WTC11 (cell line): ENCODE results near the gene ZFHX2. TPM values are rescaled to one million over a fixed set of nuclear protein-coding genes. Genes with fewer than 3 reads are reported as not detected.

Source experiments
- ATAC-seq: fragments of 200-7000 bp; cut with Tn5 transposase; 2 replicates; pipeline ENCODE4 v1.10.0; 2021; ENCODE audit warnings: mild to moderate bottlenecking, moderate library complexity
- CTCF ChIA-PET: fragments of 300-600 bp; sonication (Branson Sonifier 250); formaldehyde crosslinking; loops from one replicate; lab custom pipeline; 2021; ENCODE audit warnings: antibody characterized with exemption; lab: Charles Lee
- POLR2A ChIA-PET: fragments of 350-600 bp; sonication (Branson Sonifier 250); formaldehyde crosslinking; loops from one replicate; lab custom pipeline; 2021; ENCODE audit warnings: antibody characterized with exemption; lab: Charles Lee
- DNase-seq: peaks from one replicate; pipeline ENCODE4 v3.0.0; 2021; ENCODE audit warnings: low spot score
- H3K27ac Mint-ChIP-seq: 2 replicates; pipeline ENCODE4 v1.8.0; 2021; ENCODE audit warnings: mixed read lengths
- H3K27me3 Mint-ChIP-seq: 2 replicates; pipeline ENCODE4 v1.8.0; 2021; ENCODE audit warnings: low read depth, mild to moderate bottlenecking, moderate library complexity, mixed read lengths
- H3K36me3 Mint-ChIP-seq: 2 replicates; pipeline ENCODE4 v1.8.0; 2021; ENCODE audit warnings: mixed read lengths
- H3K4me1 Mint-ChIP-seq: 2 replicates; pipeline ENCODE4 v1.8.0; 2022; ENCODE audit warnings: mixed read lengths
- H3K4me3 Mint-ChIP-seq: 2 replicates; pipeline ENCODE4 v1.8.0; 2021; ENCODE audit warnings: mild to moderate bottlenecking, moderate library complexity, mixed read lengths
- H3K9me3 Mint-ChIP-seq: 2 replicates; pipeline ENCODE4 v1.8.0; 2021; ENCODE audit warnings: mixed read lengths
- ATF2 ChIP-seq: sonication (generic); formaldehyde crosslinking; IDR thresholded peaks from 2 replicates; pipeline ENCODE4 v1.8.1; 2022; ENCODE audit warnings: low read depth, missing genetic modification reagents, borderline replicate concordance
- CREB1 ChIP-seq: sonication (generic); formaldehyde crosslinking; IDR thresholded peaks from 2 replicates; pipeline ENCODE4 v1.8.0; 2023; ENCODE audit warnings: mild to moderate bottlenecking, missing genetic modification reagents
- CTCF ChIP-seq: fragments of 200-600 bp; IDR thresholded peaks from 2 replicates; pipeline ENCODE4 v1.8.0; 2022; ENCODE audit warnings: antibody characterized with exemption
- HMGXB4 ChIP-seq: sonication (generic); formaldehyde crosslinking; IDR thresholded peaks from 2 replicates; pipeline ENCODE4 v1.8.1; 2023; ENCODE audit warnings: mild to moderate bottlenecking, moderate library complexity, missing genetic modification reagents
- JAZF1 ChIP-seq: fragments of 250-450 bp; sonication (Bioruptor Pico); IDR thresholded peaks from 2 replicates; pipeline ENCODE4 v1.9.0; 2021; ENCODE audit warnings: moderate library complexity, mild to moderate bottlenecking, inconsistent platforms
- NFYB ChIP-seq: sonication (generic); formaldehyde crosslinking; conservative IDR thresholded peaks from 2 replicates; pipeline ENCODE4 v1.8.0; 2022; ENCODE audit warnings: low read depth, missing genetic modification reagents
- NR3C1 ChIP-seq: sonication (generic); formaldehyde crosslinking; conservative IDR thresholded peaks from 2 replicates; pipeline ENCODE4 v1.8.1; 2023; ENCODE audit warnings: low read depth, mild to moderate bottlenecking, missing genetic modification reagents
- PREB ChIP-seq: sonication (generic); formaldehyde crosslinking; IDR thresholded peaks from 2 replicates; pipeline ENCODE4 v1.8.1; 2022; ENCODE audit warnings: mild to moderate bottlenecking, missing genetic modification reagents, moderate library complexity, borderline replicate concordance
- PRRX2 ChIP-seq: fragments of 250-450 bp; sonication (Bioruptor Pico); IDR thresholded peaks from 2 replicates; pipeline ENCODE4 v1.8.0; 2021; ENCODE audit warnings: mild to moderate bottlenecking
- SMAD3 ChIP-seq: sonication (generic); formaldehyde crosslinking; IDR thresholded peaks from 2 replicates; pipeline ENCODE4 v1.8.0; 2022; ENCODE audit warnings: missing genetic modification reagents, mild to moderate bottlenecking, borderline replicate concordance
- SP1 ChIP-seq: sonication (generic); formaldehyde crosslinking; conservative IDR thresholded peaks from 2 replicates; pipeline ENCODE4 v1.8.1; 2022; ENCODE audit warnings: missing genetic modification reagents
- STAT6 ChIP-seq: sonication (generic); formaldehyde crosslinking; conservative IDR thresholded peaks from 2 replicates; pipeline ENCODE4 v1.8.1; 2023; ENCODE audit warnings: mild to moderate bottlenecking, low read depth, missing genetic modification reagents, moderate library complexity
- TEAD4 ChIP-seq: sonication (generic); formaldehyde crosslinking; IDR thresholded peaks from 2 replicates; pipeline ENCODE4 v1.8.0; 2022; ENCODE audit warnings: mild to moderate bottlenecking, missing genetic modification reagents
- TP53 ChIP-seq: sonication (generic); formaldehyde crosslinking; IDR thresholded peaks from 2 replicates; pipeline ENCODE4 v1.8.1; 2023; ENCODE audit warnings: mild to moderate bottlenecking, missing genetic modification reagents
- USF1 ChIP-seq: sonication (generic); formaldehyde crosslinking; IDR thresholded peaks from 2 replicates; pipeline ENCODE4 v1.8.0; 2022; ENCODE audit warnings: mild to moderate bottlenecking, missing genetic modification reagents
- ZNF121 ChIP-seq: sonication (generic); formaldehyde crosslinking; IDR thresholded peaks from 2 replicates; pipeline ENCODE4 v1.8.0; 2023; ENCODE audit warnings: missing genetic modification reagents
- total RNA-seq: library from RNA; stranded (reverse); gene quantifications from 3 replicates; pipeline ENCODE4 v1.2.3, GENCODE V29; 2021

ZFHX2 gene
- total RNA-seq, 1 experiment from 2014 or later: 16.4 TPM

GRCh38 chr14:23572524-23572828 lies 20.9 kb upstream of the ZFHX2 start (continued):
- TF ChIP-seq PREB (CRISPR knock-in tag): no peak
- no peak for TF ChIP-seq CTCF
- no peak for TF ChIP-seq STAT6 (CRISPR knock-in tag)
- no peak for TF ChIP-seq TEAD4 (CRISPR knock-in tag)
- no peak for TF ChIP-seq PRRX2 (CRISPR knock-in tag)
- TF ChIP-seq, all 79 proteins: peak for 0

- POLR2A ChIA-PET: interaction anchor here (1.3 kb wide), 1 partner anchor 24 kb away, joined by 3 read pairs; no protein-coding TSS in a partner anchor
- DNase-seq (no peak), ATAC-seq (no peak)
- Mint-ChIP-seq H3K36me3 (peaks cover 17% of the 10 kb centered on the region), H3K4me1 (peaks cover 56% of the 10 kb centered on the region), H3K4me3 (no peak overlapping the region), H3K27me3 (peaks cover 21% of the 10 kb centered on the region), H3K9me3 (no peaks in the 10 kb centered on the region), H3K27ac (peak overlapping the region; percentile 18; the same call in 1 of the 2 replicates)
- TF ChIP-seq HMGXB4 (CRISPR knock-in tag): no peak
- TF ChIP-seq SP1 (CRISPR knock-in tag): no peak
- no peak for TF ChIP-seq NFYB (CRISPR knock-in tag)
- no peak for TF ChIP-seq ZNF121
- TF ChIP-seq CREB1 (CRISPR knock-in tag): no peak
- TF ChIP-seq JAZF1 (CRISPR knock-in tag): no peak
- TF ChIP-seq TP53 (CRISPR knock-in tag): no peak
- no peak for TF ChIP-seq ATF2
- TF ChIP-seq NR3C1 (CRISPR knock-in tag): no peak
- TF ChIP-seq USF1 (CRISPR knock-in tag): no peak
- TF ChIP-seq SMAD3 (CRISPR knock-in tag): no peak
- CTCF ChIA-PET: interaction anchor here (0.6 to 1.9 kb wide), 4 partner anchors 9 to 160 kb away, joined by 3 to 7 read pairs (median 4); no protein-coding TSS in a partner anchor
These were observed 20.3 kb upstream of the ZFHX2 start for GRCh38 chr14:23571701-23572523.
